AG04449 (cell line): ENCODE results near the gene PATL2.
A peak's percentile ranks its signal among the peaks of the same experiment; 100 is the strongest.

Experiments used
- CTCF ChIA-PET: fragments of 350-600 bp; formaldehyde crosslinking; extraction: SDS; loops from one replicate; lab custom pipeline; 2021; ENCODE audit warnings: antibody characterized with exemption; lab: Yijun Ruan, JAX
- POLR2A ChIA-PET: fragments of 400-600, 350-600 bp; formaldehyde crosslinking; extraction: SDS; loops from one replicate; lab custom pipeline; 2020; ENCODE audit warnings: antibody characterized with exemption, inconsistent platforms; lab: Yijun Ruan, JAX
- DNase-seq: peaks from one replicate; pipeline ENCODE4 v3.0.0-alpha.2; 2010; ENCODE audit warnings: low read depth, low spot score
- H3K4me3 ChIP-seq: 2 replicates; pipeline ENCODE4 v1.5.1; 2011; ENCODE audit warnings: low read depth, mild to moderate bottlenecking, control low read depth, low read length
- CTCF ChIP-seq: IDR thresholded peaks from one replicate; pipeline ENCODE4 v1.5.1; 2011; ENCODE audit warnings: mild to moderate bottlenecking, moderate library complexity, low read length, control low read depth, inconsistent platforms; ENCODE audit not compliant: insufficient read depth; ENCODE audit errors: missing control alignments

PATL2 gene

GRCh38 chr15:44663410-44664308, 47.5 kb downstream of the PATL2 start, which contains the start of gene SPG11:
Gene SPG11, minus strand, starts transcription at chr15:44663662. Its CDS starts 15 bp downstream, at chr15:44663647.
- DNase-seq, result peak; percentile 81
- ChIA-PET CTCF (interaction anchor here (0.7 to 6.3 kb wide), 43 partner anchors 8 to 190 kb away, joined by 3 to 153 read pairs (median 4); partner anchors contain the start of genes B2M, PATL2 and TRIM69), POLR2A (interaction anchor here (1.2 to 2.2 kb wide), 5 partner anchors 10 to 65 kb away, joined by 3 to 24 read pairs (median 8); partner anchors contain the start of genes B2M and PATL2)
- peak within 1 kb of the TSS; percentile 86 for H3K4me3 ChIP-seq
- TF ChIP-seq CTCF, result peak; percentile 89

GRCh38 chr15:44662478-44663409, 48.4 kb downstream of the PATL2 start:
- CTCF ChIA-PET, result interaction anchor here (0.7 to 6.3 kb wide), 34 partner anchors 8 to 191 kb away, joined by 3 to 153 read pairs (median 5); partner anchors contain the start of genes B2M, PATL2 and TRIM69
- no peak for DNase-seq
- no peak for TF ChIP-seq CTCF
- POLR2A ChIA-PET, result interaction anchor here (1.2 to 2.2 kb wide), 5 partner anchors 11 to 66 kb away, joined by 3 to 24 read pairs (median 8); partner anchors contain the start of genes B2M and PATL2
- H3K4me3 ChIP-seq, result peak overlapping the region; percentile 86

GRCh38 chr15:44661576-44661975, 49.5 kb downstream of the PATL2 start:
- POLR2A ChIA-PET, result interaction anchor here (2.2 kb wide), 1 partner anchor 65 kb away, joined by 8 read pairs; no protein-coding TSS in a partner anchor

GRCh38 chr15:44659056-44659455, 52.1 kb downstream of the PATL2 start:
- no peak overlapping the region for H3K4me3 ChIP-seq

More at GRCh38 chr15:44661576-44661975, 49.5 kb downstream of the PATL2 start:
- H3K4me3 ChIP-seq, result no peak overlapping the region
- DNase-seq, result no peak
- CTCF ChIA-PET, result interaction anchor here (2.8 kb wide), 1 partner anchor 9 kb away, joined by 16 read pairs; no protein-coding TSS in a partner anchor
- TF ChIP-seq CTCF, result no peak

GRCh38 chr15:44657378-44657777, 53.7 kb downstream of the PATL2 start:
- CTCF ChIA-PET, result no interaction called here
- POLR2A ChIA-PET, result no interaction called here
- H3K4me3 ChIP-seq, result no peak overlapping the region
- TF ChIP-seq CTCF, result no peak
- no peak for DNase-seq

More at GRCh38 chr15:44659056-44659455, 52.1 kb downstream of the PATL2 start:
- TF ChIP-seq CTCF, result no peak
- no peak for DNase-seq
- ChIA-PET POLR2A (interaction anchor here (1.1 kb wide), 1 partner anchor 52 kb away, joined by 3 read pairs; the partner anchor contains the start of genes B2M and PATL2), CTCF (no interaction called here)
